ENCODE data around the gene RELA.
"Not testable (repeated sequence)": the region's sequence is repeated elsewhere in the genome, so short reads cannot be mapped to it uniquely, and the experiment has no call there.

The RELA gene

GRCh38 chr11:65648997-65649493 is 13.7 kb downstream of the RELA start:
- no peak for DNase-seq (ENCODE audit: low spot score)

GRCh38 chr11:65646958-65647701 is 15.6 kb downstream of the RELA start:
- DNase-seq (ENCODE audit: low spot score) = peak; percentile 40

- DNase-seq (ENCODE audit: low spot score) = no peak
These were observed 16.3 kb downstream of the RELA start for GRCh38 chr11:65646288-65646957.

GRCh38 chr11:65645710-65646109 is 17.0 kb downstream of the RELA start:
- DNase-seq (ENCODE audit: low spot score) = no peak

GRCh38 chr11:65644837-65645236 is 17.9 kb downstream of the RELA start:
- DNase-seq (ENCODE audit: low spot score) = no peak

- no peak for DNase-seq (ENCODE audit: low spot score)
These were observed 18.7 kb downstream of the RELA start for GRCh38 chr11:65643971-65644370.

- no peak for DNase-seq (ENCODE audit: low spot score)
These were observed 20.6 kb downstream of the RELA start for GRCh38 chr11:65642014-65642671.

- no peak for DNase-seq (ENCODE audit: low spot score)
These were observed 21.3 kb downstream of the RELA start for GRCh38 chr11:65641297-65642013.

GRCh38 chr11:65640483-65641296 is 22.0 kb downstream of the RELA start:
- peak; percentile 72 for DNase-seq (ENCODE audit: low spot score)

GRCh38 chr11:65639623-65640482 is 22.9 kb downstream of the RELA start:
- peak; percentile 56 for DNase-seq (ENCODE audit: low spot score)

GRCh38 chr11:65639228-65639597 is 23.5 kb downstream of the RELA start:
- not testable (repeated sequence) for DNase-seq (ENCODE audit: low spot score)

- peak; percentile 61 for DNase-seq (ENCODE audit: low spot score)
These were observed 24.8 kb downstream of the RELA start, which contains the start of gene SIPA1 for GRCh38 chr11:65637794-65638419. Gene SIPA1 (plus strand): TSS chr11:65638101. CDS start chr11:65640922, 2,821 bp downstream.

- no peak for DNase-seq (ENCODE audit: low spot score)
These were observed 25.6 kb downstream of the RELA start for GRCh38 chr11:65637032-65637557.

- DNase-seq (ENCODE audit: low spot score) = no peak
These were observed 26.3 kb downstream of the RELA start for GRCh38 chr11:65636108-65637031.

GRCh38 chr11:65634905-65635731 is 27.6 kb downstream of the RELA start:
- DNase-seq (ENCODE audit: low spot score) = no peak

GRCh38 chr11:65634440-65634839 is 28.3 kb downstream of the RELA start:
- DNase-seq (ENCODE audit: low spot score) = no peak

- DNase-seq (ENCODE audit: low spot score) = no peak
These were observed 28.6 kb downstream of the RELA start for GRCh38 chr11:65634109-65634436.

All from pons (tissue), 1 donor.